CD14-positive monocyte (primary cell): ENCODE data around the gene SGPL1. TPM values are rescaled to one million over a fixed set of nuclear protein-coding genes. Genes with fewer than 3 reads are reported as not detected.

ENCODE experiments used
- DNase-seq, 3 donors: peaks; one replicate each; pipeline ENCODE4 v3.0.0-alpha.2; 2011 to 2022
- H2AFZ ChIP-seq: 2 replicates; pipeline ENCODE4 v1.6.0; 2012; ENCODE audit warnings: mild to moderate bottlenecking, low read depth, low read length, inconsistent platforms; ENCODE audit not compliant: insufficient read depth, poor library complexity, severe bottlenecking
- H3K27ac ChIP-seq, 2 donors: 1 replicate in 1 of 2; 2 replicates in 1 of 2; pipeline ENCODE4 v1.5.1; 2012 to 2013; ENCODE audit warnings: low read length in 2 of 2, control low read depth in 1 of 2, inconsistent platforms in 1 of 2, low read depth in 1 of 2, mild to moderate bottlenecking in 1 of 2
- H3K27me3 ChIP-seq, 2 donors: one replicate each; pipeline versions ENCODE4 v1.6.0 to v1.6.1; 2011 to 2013; ENCODE audit warnings: low read length in 2 of 2; ENCODE audit not compliant: control insufficient read depth in 2 of 2, insufficient read depth in 2 of 2
- H3K36me3 ChIP-seq, 2 donors: replicated peaks in 1 of 2; 1 replicate in 1 of 2; 2 replicates in 1 of 2; pipeline versions ENCODE4 v1.5.1 to v1.6.1; 2012 to 2013; ENCODE audit warnings: low read length in 2 of 2, control low read depth in 1 of 2, inconsistent platforms in 1 of 2, mild to moderate bottlenecking in 1 of 2; ENCODE audit not compliant: insufficient read depth in 2 of 2, control insufficient read depth in 1 of 2
- H3K4me1 ChIP-seq, 2 donors: 1 replicate in 1 of 2; 2 replicates in 1 of 2; pipeline versions ENCODE4 v1.5.1 to v1.6.1; 2012 to 2013; ENCODE audit warnings: low read length in 2 of 2, control low read depth in 1 of 2, inconsistent platforms in 1 of 2, mild to moderate bottlenecking in 1 of 2, moderate library complexity in 1 of 2; ENCODE audit not compliant: insufficient read depth in 2 of 2, control insufficient read depth in 1 of 2
- H3K4me2 ChIP-seq: replicated peaks from 2 replicates; pipeline ENCODE3; 2012; ENCODE audit warnings: low read length, moderate library complexity, mild to moderate bottlenecking; ENCODE audit not compliant: poor library complexity, severe bottlenecking; ENCODE audit errors: extremely low read depth
- H3K4me3 ChIP-seq, 3 experiments: fragments of 200-600 bp in 1 of 3; sonication (generic) in 1 of 3; replicated peaks in 1 of 3; 1 replicate in 2 of 3; 2 replicates in 1 of 3; pipeline ENCODE4 v1.5.1; 2011 to 2013; ENCODE audit warnings: low read length in 3 of 3, mild to moderate bottlenecking in 3 of 3, control low read depth in 2 of 3, low read depth in 2 of 3, inconsistent platforms in 1 of 3, moderate library complexity in 1 of 3
- H3K79me2 ChIP-seq: 2 replicates; pipeline ENCODE4 v1.6.0; 2012; ENCODE audit warnings: mild to moderate bottlenecking, control low read depth, inconsistent platforms, low read length, moderate library complexity; ENCODE audit not compliant: insufficient read depth
- H3K9ac ChIP-seq: 2 replicates; pipeline ENCODE4 v1.6.0; 2017; ENCODE audit warnings: low read length, mild to moderate bottlenecking; ENCODE audit not compliant: insufficient read depth, poor library complexity, severe bottlenecking
- H3K9me3 ChIP-seq, 2 donors: replicated peaks in 1 of 2; 1 replicate in 1 of 2; 2 replicates in 1 of 2; pipeline versions ENCODE4 v1.5.1 to v1.6.1; 2012 to 2013; ENCODE audit warnings: low read length in 2 of 2, control low read depth in 1 of 2; ENCODE audit not compliant: control insufficient read depth in 1 of 2, insufficient read depth in 1 of 2
- H4K20me1 ChIP-seq: 2 replicates; pipeline ENCODE4 v1.6.0; 2012; ENCODE audit warnings: mild to moderate bottlenecking, low read length, control low read depth, moderate library complexity; ENCODE audit not compliant: insufficient read depth
- H3K27ac Mint-ChIP-seq, 7 donors: one replicate each; pipeline ENCODE4 v1.8.0; 2020; ENCODE audit warnings: mild to moderate bottlenecking in 7 of 7, mixed read lengths in 7 of 7, moderate library complexity in 6 of 7, inconsistent platforms in 2 of 7
- H3K27me3 Mint-ChIP-seq, 3 donors: one replicate each; pipeline ENCODE4 v1.8.0; 2021 to 2022; ENCODE audit warnings: low read depth in 3 of 3, mild to moderate bottlenecking in 3 of 3, mixed read lengths in 3 of 3, moderate library complexity in 3 of 3, inconsistent platforms in 1 of 3
- H3K36me3 Mint-ChIP-seq, 2 donors: one replicate each; pipeline ENCODE4 v1.8.0; 2020; ENCODE audit warnings: mixed read lengths in 2 of 2, inconsistent platforms in 1 of 2, mild to moderate bottlenecking in 1 of 2
- H3K4me1 Mint-ChIP-seq: one replicate; pipeline ENCODE4 v1.8.0; 2020; ENCODE audit warnings: mild to moderate bottlenecking, mixed read lengths
- H3K4me3 Mint-ChIP-seq, 2 donors: one replicate each; pipeline ENCODE4 v1.8.0; 2020; ENCODE audit warnings: mild to moderate bottlenecking in 2 of 2, mixed read lengths in 2 of 2, moderate library complexity in 1 of 2
- H3K9me3 Mint-ChIP-seq, 7 donors: one replicate each; pipeline ENCODE4 v1.8.0; 2020 to 2022; ENCODE audit warnings: mixed read lengths in 7 of 7, mild to moderate bottlenecking in 6 of 7, moderate library complexity in 6 of 7, inconsistent platforms in 2 of 7
- CTCF ChIP-seq: fragments of 200-600 bp; IDR thresholded peaks from one replicate; pipeline ENCODE4 v1.8.0; 2022; ENCODE audit warnings: antibody characterized with exemption, mild to moderate bottlenecking
- WGBS: methylation state at CpG from one replicate; pipeline ENCODE4 v1.1.5; 2013; ENCODE audit warnings: missing lambda C conversion rate; ENCODE audit not compliant: insufficient coverage; 5-methylcytosine and 5-hydroxymethylcytosine counted together
- intact Hi-C, 2 donors: fragments of 100-400 bp; cut with micrococcal nuclease; formaldehyde crosslinking; loops; one replicate each; pipeline versions ENCODE4 v1.15.0 to v1.15.1; 2023
- polyA plus RNA-seq, 3 donors: library from polyadenylated mRNA; depleted of rRNA in 1 of 3; unstranded in 2 of 3; stranded (reverse) in 1 of 3; fragments of 300-500 nt in 2 of 3; fragments of >200 nt in 1 of 3; fragmentation: Illumina TruSeq in 2 of 3; gene quantifications; 1 replicate in 2 of 3; 2 replicates in 1 of 3; pipeline ENCODE4 v1.2.3, GENCODE V29; 2012 to 2021

Gene SGPL1
- polyA plus RNA-seq, 3 donors: 16.6 to 26.8 (median 26.1) TPM

GRCh38 chr10:70913191-70913892, 97.6 kb downstream of the SGPL1 start:
- Histone ChIP-seq H3K9me3 (peaks cover 0 to 9% of the 10 kb centered on the region in 2 donors), H4K20me1 (no peaks in the 10 kb centered on the region), H2AFZ (no peak overlapping the region), H3K36me3 (no peaks in the 10 kb centered on the region), H3K4me3 (no peak overlapping the region), H3K27me3 (no peaks in the 10 kb centered on the region), H3K79me2 (no peaks in the 10 kb centered on the region), H3K4me2 (no peak overlapping the region), H3K4me1 (no peaks in the 10 kb centered on the region), H3K9ac (no peak overlapping the region), H3K27ac (no peak overlapping the region)
- no peaks in the 10 kb centered on the region for H3K36me3 Mint-ChIP-seq
- H3K9me3 Mint-ChIP-seq: peaks cover 2 to 10% (median 5%) of the 10 kb centered on the region in 7 donors
- no peak overlapping the region for H3K27ac Mint-ChIP-seq
- no peak overlapping the region for H3K4me3 Mint-ChIP-seq
- intact Hi-C loops: no loop called here
- 55% methylated on average over 5 of the region's 6 CpGs for WGBS
- H3K27me3 Mint-ChIP-seq: peaks cover 6 to 12% (median 9%) of the 10 kb centered on the region in 3 donors
- no peak for TF ChIP-seq CTCF
- H3K4me1 Mint-ChIP-seq: peaks cover 4% of the 10 kb centered on the region
- DNase-seq: no peak

GRCh38 chr10:70913893-70914240, 98.1 kb downstream of the SGPL1 start:
- intact Hi-C loops: no loop called here
- no peak overlapping the region for H3K4me2 ChIP-seq
- no peak overlapping the region for H2AFZ ChIP-seq
- no peak for DNase-seq
- Mint-ChIP-seq H3K27me3 (peaks cover 6 to 12% (median 9%) of the 10 kb centered on the region in 3 donors), H3K9me3 (peaks cover 2 to 10% (median 5%) of the 10 kb centered on the region in 7 donors), H3K36me3 (no peaks in the 10 kb centered on the region), H3K27ac (no peak overlapping the region), H3K4me3 (no peak overlapping the region), H3K4me1 (peaks cover 4% of the 10 kb centered on the region)
- no peaks in the 10 kb centered on the region for H3K36me3 ChIP-seq
- no peaks in the 10 kb centered on the region for H3K4me1 ChIP-seq
- no peak overlapping the region for H3K9ac ChIP-seq
- H3K27ac ChIP-seq: no peak overlapping the region
- H3K79me2 ChIP-seq: no peaks in the 10 kb centered on the region
- H3K9me3 ChIP-seq: peaks cover 0 to 9% of the 10 kb centered on the region in 2 donors
- no peak for TF ChIP-seq CTCF
- 100% methylated on average over 3 of the region's 3 CpGs for WGBS
- no peak overlapping the region for H3K4me3 ChIP-seq
- H4K20me1 ChIP-seq: no peaks in the 10 kb centered on the region
- no peaks in the 10 kb centered on the region for H3K27me3 ChIP-seq
